ENCODE data around the gene SEC61A1.

SEC61A1 gene

DNA sequence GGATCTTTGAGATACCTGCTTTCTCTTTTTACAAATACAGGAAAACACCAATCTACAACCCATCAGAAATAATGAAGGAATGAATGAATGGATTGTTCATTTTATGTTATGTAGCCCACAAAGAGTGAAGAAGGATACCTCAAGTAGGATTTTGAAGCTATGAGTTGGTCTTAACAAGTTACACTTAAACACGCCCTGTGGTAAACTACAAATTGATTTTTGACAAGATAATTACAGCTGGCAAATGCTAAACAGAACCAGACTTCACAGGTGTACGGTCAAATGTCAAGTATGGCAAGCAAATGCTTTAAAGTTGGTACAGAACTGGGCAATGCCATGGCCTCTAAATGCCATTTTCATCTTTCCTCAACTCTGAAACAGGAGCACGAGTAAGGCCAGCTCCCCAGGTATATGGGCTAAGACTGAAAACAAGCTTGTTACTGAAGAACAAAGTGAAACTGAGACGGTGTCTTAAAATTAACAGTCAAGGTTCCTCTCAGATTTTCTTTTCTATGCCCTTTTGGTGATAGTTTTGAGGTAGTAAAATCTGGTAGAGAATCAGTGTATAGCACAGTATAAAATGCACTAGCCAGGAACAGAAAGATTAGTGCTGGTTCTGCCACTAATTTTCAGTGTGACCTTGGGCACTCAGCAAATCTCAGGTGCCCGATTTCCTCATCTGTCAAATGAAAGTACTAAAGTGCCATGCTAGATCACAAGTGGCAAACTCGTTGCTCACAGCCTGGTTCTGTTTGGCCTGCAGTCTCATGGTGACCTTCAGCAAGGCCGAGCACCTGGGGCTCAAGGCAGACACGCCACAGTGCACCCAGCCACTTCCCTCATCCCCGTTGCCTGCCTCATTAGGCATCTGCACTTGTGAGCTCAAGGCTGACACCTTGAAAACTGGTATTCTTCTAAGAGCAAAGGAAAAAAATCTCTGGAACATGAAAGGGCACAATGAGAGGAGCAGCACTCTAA lies 61.9 kb downstream of the SEC61A1 start:
- no peak for DNase-seq (ENCODE audit: low read depth)

All from activated T-cell treated with anti-CD3 and anti-CD28 coated beads for 48 hours (primary cell).